SK-N-SH treated with all-trans-retinoic acid at 6 μM for 48 hours (cell line): Measurements from ENCODE around the gene GJB3.

Experiments used
- ISL1 ChIP-seq: fragments of 250-450 bp; sonication (Bioruptor Pico); IDR thresholded peaks from 2 replicates; pipeline ENCODE4 v2.1.2; 2022; ENCODE audit warnings: mild to moderate bottlenecking, moderate library complexity
- PATZ1 ChIP-seq: fragments of 250-450 bp; sonication (Bioruptor Pico); IDR thresholded peaks from 2 replicates; pipeline ENCODE4 v1.8.0; 2020; ENCODE audit warnings: mild to moderate bottlenecking, moderate library complexity, borderline replicate concordance
- PPARA ChIP-seq: fragments of 250-450 bp; sonication (Bioruptor Pico); IDR thresholded peaks from 2 replicates; pipeline ENCODE4 v1.5.0; 2020; ENCODE audit warnings: mild to moderate bottlenecking, borderline replicate concordance
- RARB ChIP-seq: fragments of 250-450 bp; sonication (Bioruptor Pico); IDR thresholded peaks from 2 replicates; pipeline ENCODE4 v1.8.0; 2021; ENCODE audit warnings: mild to moderate bottlenecking, moderate library complexity
- SNAI2 ChIP-seq: fragments of 250-450 bp; sonication (Bioruptor Pico); IDR thresholded peaks from 2 replicates; pipeline ENCODE4 v1.5.0; 2020; ENCODE audit warnings: mild to moderate bottlenecking, moderate library complexity
- TOX ChIP-seq: fragments of 250-450 bp; sonication (Bioruptor Pico); IDR thresholded peaks from 2 replicates; pipeline ENCODE4 v1.8.0; 2021; ENCODE audit warnings: mild to moderate bottlenecking, moderate library complexity, borderline replicate concordance
- TSHZ2 ChIP-seq: fragments of 250-450 bp; sonication (Bioruptor Pico); IDR thresholded peaks from 2 replicates; pipeline ENCODE4 v1.5.0; 2020; ENCODE audit warnings: mild to moderate bottlenecking, moderate library complexity
- ZC3H10 ChIP-seq: fragments of 250-450 bp; sonication (Bioruptor Pico); IDR thresholded peaks from 2 replicates; pipeline ENCODE4 v1.5.1; 2021; ENCODE audit warnings: mild to moderate bottlenecking, moderate library complexity
- ZFP3 ChIP-seq: fragments of 250-450 bp; sonication (Bioruptor Pico); IDR thresholded peaks from 2 replicates; pipeline ENCODE4 v1.5.0; 2020; ENCODE audit warnings: mild to moderate bottlenecking, moderate library complexity
- ZFP30 ChIP-seq: fragments of 450-650 bp; formaldehyde crosslinking; IDR thresholded peaks from 2 replicates; pipeline ENCODE4 v1.5.0; 2022; ENCODE audit warnings: mild to moderate bottlenecking, moderate library complexity

DNA sequence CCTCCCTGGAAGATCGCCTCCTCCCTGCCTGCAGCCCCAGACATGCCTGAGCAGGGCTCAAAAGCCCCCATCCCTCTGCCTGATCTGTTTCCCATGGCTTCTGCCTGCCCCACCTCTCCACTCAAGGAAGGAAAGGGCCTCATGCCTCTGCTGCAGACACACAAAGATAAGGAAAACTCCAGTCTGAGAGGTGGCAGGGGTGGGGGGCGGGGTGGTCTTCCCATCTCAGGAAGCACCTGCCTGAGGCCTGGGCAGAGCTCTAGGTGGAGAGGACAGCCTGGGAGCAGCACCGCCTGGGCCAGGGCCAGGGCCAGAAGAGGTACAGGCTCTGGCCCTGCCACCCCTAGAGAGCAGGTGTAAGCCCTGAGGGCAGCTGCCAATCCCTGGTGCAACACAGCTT lies 4.1 kb upstream of the GJB3 start:
- TF ChIP-seq PPARA = no peak
- no peak for TF ChIP-seq ZC3H10
- no peak for TF ChIP-seq TSHZ2
- no peak for TF ChIP-seq ZFP3 (CRISPR knock-in tag)
- TF ChIP-seq TOX (CRISPR knock-in tag) = no peak
- no peak for TF ChIP-seq RARB (CRISPR knock-in tag)
- TF ChIP-seq PATZ1 (CRISPR knock-in tag) = no peak
- TF ChIP-seq ZFP30 (CRISPR knock-in tag) = no peak
- no peak for TF ChIP-seq ISL1 (CRISPR knock-in tag)
- TF ChIP-seq SNAI2 (CRISPR knock-in tag) = no peak
